Subcutaneous adipose tissue (tissue), 4 donors: ENCODE results near the gene HTRA3. TPM values are rescaled to one million over a fixed set of nuclear protein-coding genes. Genes with fewer than 3 reads are reported as not detected.

Source experiments
- CTCF ChIP-seq: fragments of 450-650 bp; IDR thresholded peaks from one replicate; pipeline ENCODE4 v1.5.1; 2016; ENCODE audit warnings: low read depth, mild to moderate bottlenecking, control low read depth, antibody characterized with exemption, moderate library complexity
- total RNA-seq, 4 donors: library from RNA; depleted of rRNA; stranded (reverse); fragments of >200 nt; gene quantifications; one replicate each; pipeline ENCODE4 v1.1.0, GENCODE V29; 2016

HTRA3 gene
- total RNA-seq, 4 donors from 2014 or later = 40.7 to 65.9 (median 56.9) TPM

DNA sequence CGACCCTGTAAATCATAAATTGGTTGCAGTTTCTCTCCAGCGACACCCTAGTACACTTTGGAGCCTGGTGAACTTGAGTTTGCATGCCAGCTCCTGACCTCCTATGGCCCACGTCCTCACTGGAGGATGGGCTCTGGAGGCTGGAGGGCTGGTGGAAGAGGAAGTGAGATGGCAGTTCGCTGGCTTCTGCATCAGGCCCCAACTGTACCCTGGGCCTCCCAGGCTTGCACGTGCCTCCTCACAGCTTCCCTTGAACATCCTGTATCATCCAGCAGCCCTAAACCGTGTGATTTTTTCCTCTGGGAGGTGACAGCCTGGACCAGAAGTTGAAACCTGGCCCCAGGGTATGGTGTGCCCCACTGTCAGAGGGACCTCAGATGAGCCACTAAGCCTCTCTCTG, 78.5 kb downstream of the HTRA3 start:
- no peak for TF ChIP-seq CTCF

DNA sequence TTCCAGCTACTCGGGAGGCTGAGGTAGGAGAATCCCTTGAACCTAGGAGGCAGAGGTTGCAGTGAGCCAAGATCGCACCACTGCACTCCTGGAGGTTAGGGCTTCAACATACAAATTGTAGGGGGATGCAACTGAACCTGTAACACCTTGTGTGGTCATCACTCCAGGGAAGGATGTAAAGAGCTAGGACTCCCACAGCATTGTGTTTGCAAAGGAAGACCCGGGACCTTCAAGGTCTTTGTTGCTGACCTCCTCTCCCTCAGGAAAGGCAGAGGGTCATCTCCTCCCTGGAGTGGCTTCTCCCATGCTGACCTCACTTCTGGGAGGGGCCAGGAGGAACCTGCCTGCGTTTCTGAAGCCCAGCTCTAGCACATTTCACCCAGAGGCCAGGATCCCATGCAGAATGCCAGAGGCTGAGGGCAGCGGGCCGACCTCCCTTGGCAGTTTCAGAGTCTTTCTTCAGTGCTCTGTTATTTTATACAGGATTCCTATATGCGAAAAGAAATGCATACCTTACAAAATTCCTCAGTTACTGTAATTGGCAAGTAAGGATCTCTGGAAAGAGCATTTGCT, 80.2 kb downstream of the HTRA3 start:
- no peak for TF ChIP-seq CTCF

DNA sequence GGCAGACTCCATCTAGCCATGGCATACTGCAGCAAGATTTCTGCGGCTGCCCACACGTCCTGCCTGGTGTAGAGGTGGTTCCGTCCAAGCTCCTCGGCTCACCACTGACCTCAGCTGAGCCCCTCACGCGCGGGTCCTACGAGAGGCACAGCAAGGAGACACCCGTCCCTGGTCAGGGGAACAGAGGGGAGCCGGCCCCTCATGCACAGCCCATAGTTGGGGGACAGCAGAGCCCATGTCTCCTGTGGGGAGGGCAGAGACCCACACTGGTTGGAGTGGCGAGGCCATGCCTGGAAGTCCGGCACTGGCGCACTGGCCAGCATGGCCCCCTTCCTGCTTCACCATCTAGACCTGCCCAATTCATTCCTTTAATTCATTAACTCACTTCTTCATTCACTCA, 80.8 kb downstream of the HTRA3 start:
- no peak for TF ChIP-seq CTCF

DNA sequence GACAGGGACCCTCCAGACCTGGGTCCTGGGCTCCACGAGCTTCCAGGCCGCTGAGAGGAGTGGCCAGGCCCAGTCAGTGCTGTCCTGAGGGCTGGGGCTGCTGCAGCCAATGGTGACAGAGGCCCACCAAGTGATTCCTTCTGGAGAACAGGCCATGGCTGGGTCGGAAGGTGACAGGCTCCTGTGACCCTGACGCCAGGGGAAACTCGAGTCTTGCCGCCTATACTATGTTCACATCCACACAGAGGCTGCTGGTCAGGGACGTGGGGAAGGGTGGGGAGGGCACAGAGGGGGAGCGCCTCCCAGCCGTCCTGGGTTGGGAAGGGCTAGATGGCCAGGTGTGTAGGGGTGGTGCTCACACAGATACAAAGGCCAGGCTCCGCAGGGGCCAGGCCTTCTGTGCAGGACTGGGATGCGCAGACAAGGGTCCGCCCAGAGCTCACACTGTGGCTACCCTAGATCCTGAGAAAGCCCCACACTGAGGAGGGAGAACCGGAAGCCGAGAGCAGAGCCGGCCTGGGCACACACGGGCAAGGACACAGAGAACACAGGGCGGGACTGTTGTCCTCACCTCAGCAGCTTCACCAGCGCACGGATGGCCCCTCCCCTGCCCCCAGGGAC, 81.4 kb downstream of the HTRA3 start:
- no peak for TF ChIP-seq CTCF

DNA sequence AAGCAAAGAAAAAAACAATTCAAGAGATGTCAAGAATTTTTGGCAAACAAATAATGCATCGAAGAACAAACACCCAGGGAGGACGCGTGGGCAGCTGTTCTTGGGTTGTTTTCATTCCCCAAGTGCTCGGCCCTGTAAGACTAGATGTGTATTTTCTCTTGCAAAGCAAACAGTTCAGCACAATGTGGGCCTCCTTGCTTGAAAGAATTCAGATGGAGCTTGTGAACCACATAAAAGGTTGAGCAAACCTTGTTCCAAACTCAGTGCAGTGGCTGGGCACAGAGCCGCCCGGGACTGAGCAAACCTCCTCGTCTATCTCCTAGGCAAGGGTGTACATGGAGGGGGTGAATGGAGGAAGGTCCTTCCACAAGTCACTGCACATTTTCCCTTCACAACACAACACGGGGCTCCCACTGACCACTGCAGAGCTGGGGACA, 82.4 kb downstream of the HTRA3 start:
- TF ChIP-seq CTCF = no peak

GRCh38 chr4:8352368-8353157, 83.0 kb downstream of the HTRA3 start:
- no peak for TF ChIP-seq CTCF

- TF ChIP-seq CTCF = no peak
Observed at GRCh38 chr4:8353158-8353669, 83.7 kb downstream of the HTRA3 start.
